Activated CD4-positive, CD25-positive, alpha-beta regulatory T cell treated with anti-CD3 and anti-CD28 coated beads, Interleukin-2, amount 50 U/mL, for 16 hours (primary cell): ENCODE results near the gene SERINC3.
A peak's percentile ranks its signal among the peaks of the same experiment; 100 is the strongest.
"Not testable (repeated sequence)": the region's sequence is repeated elsewhere in the genome, so short reads cannot be mapped to it uniquely, and the experiment has no call there.

Source experiments
- DNase-seq: peaks from one replicate; pipeline ENCODE4 v3.0.0-alpha.2; 2020; ENCODE audit warnings: low read depth, low spot score

Gene SERINC3

GRCh38 chr20:44521484-44522481 is at the start of gene SERINC3:
SERINC3 (minus strand) TSS chr20:44522070; CDS start chr20:44521951, 119 bp downstream.
- peak; percentile 95 for DNase-seq

- no peak for DNase-seq
Observed at GRCh38 chr20:44571362-44571988, 49.6 kb upstream of the SERINC3 start.

- no peak for DNase-seq
Observed at GRCh38 chr20:44570367-44570766, 48.5 kb upstream of the SERINC3 start.

GRCh38 chr20:44566811-44567210 is 44.9 kb upstream of the SERINC3 start:
- DNase-seq, result no peak

- DNase-seq, result no peak
Observed at GRCh38 chr20:44566018-44566417, 44.1 kb upstream of the SERINC3 start.

- no peak for DNase-seq
Observed at GRCh38 chr20:44561876-44562275, 40.0 kb upstream of the SERINC3 start.

GRCh38 chr20:44560818-44561217 is 38.9 kb upstream of the SERINC3 start:
- not testable (repeated sequence) for DNase-seq

GRCh38 chr20:44560229-44560628 is 38.4 kb upstream of the SERINC3 start:
- DNase-seq, result no peak

GRCh38 chr20:44559302-44559701 is 37.4 kb upstream of the SERINC3 start:
- DNase-seq, result no peak

GRCh38 chr20:44552950-44553908 is 31.4 kb upstream of the SERINC3 start:
- DNase-seq, result no peak

GRCh38 chr20:44552568-44552949 is 30.7 kb upstream of the SERINC3 start:
- DNase-seq, result no peak

GRCh38 chr20:44552050-44552449 is 30.2 kb upstream of the SERINC3 start:
- DNase-seq, result no peak

GRCh38 chr20:44549123-44549522 is 27.3 kb upstream of the SERINC3 start:
- DNase-seq, result no peak

GRCh38 chr20:44547419-44547818 is 25.5 kb upstream of the SERINC3 start:
- DNase-seq, result no peak

- no peak for DNase-seq
Observed at GRCh38 chr20:44544263-44544662, 22.4 kb upstream of the SERINC3 start.

GRCh38 chr20:44543358-44543757 is 21.5 kb upstream of the SERINC3 start:
- DNase-seq, result no peak

- DNase-seq, result no peak
Observed at GRCh38 chr20:44542890-44543289, 21.0 kb upstream of the SERINC3 start.

GRCh38 chr20:44541992-44542391 is 20.1 kb upstream of the SERINC3 start:
- DNase-seq, result no peak

- no peak for DNase-seq
Observed at GRCh38 chr20:44540834-44541233, 19.0 kb upstream of the SERINC3 start.

GRCh38 chr20:44537993-44538392 is 16.1 kb upstream of the SERINC3 start:
- no peak for DNase-seq

- DNase-seq, result no peak
Observed at GRCh38 chr20:44536175-44536574, 14.3 kb upstream of the SERINC3 start.

GRCh38 chr20:44533928-44534327 is 12.1 kb upstream of the SERINC3 start:
- no peak for DNase-seq
